ENCODE measurements around the gene SLC22A3.

DNA sequence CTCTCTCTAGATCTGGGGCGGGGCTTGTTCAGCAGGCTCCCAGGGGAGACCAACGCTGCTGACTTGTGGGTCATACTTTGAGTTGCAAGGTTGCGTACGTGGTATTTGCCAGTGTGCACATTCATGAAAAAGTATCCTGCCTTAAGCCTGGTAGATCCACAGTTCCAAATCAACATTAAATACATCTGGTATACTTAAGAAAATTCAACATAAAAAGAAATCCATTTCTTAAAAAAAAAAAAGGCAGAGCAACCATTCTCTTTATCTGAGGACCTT, 81.4 kb downstream of the SLC22A3 start:
- TF ChIP-seq CTCF (conservative IDR thresholded peaks at IDR 0.05 in 1 of 2, IDR thresholded peaks at IDR 0.05 in 1 of 2; ENCODE audit: low read depth in 1 of 2, low read length in 2 of 2) (no peak), EZH2 (IDR thresholded peaks at IDR 0.05; ENCODE audit: low read length, missing control alignments) (no peak)

Data from fibroblast of lung (primary cell).